GM12878 (cell line): ENCODE results near the gene ADGRL3.

Experiments used
- CTCF ChIP-seq, 3 experiments: IDR thresholded peaks in 2 of 3; conservative IDR thresholded peaks in 1 of 3; 2 replicates each; pipeline ENCODE4 v1.5.1; 2011; ENCODE audit warnings: low read depth in 3 of 3, low read length in 3 of 3, mild to moderate bottlenecking in 3 of 3, control low read depth in 2 of 3, moderate library complexity in 2 of 3, inconsistent platforms in 1 of 3, mixed read lengths in 1 of 3; ENCODE audit not compliant: control insufficient read depth in 2 of 3, insufficient read depth in 1 of 3; ENCODE audit errors: extremely low read depth in 1 of 3
- ELK1 ChIP-seq: IDR thresholded peaks from 2 replicates; pipeline ENCODE4 v1.6.1; 2012; ENCODE audit warnings: low read depth, low read length, improper control_type of control experiment
- NR2C2 ChIP-seq: IDR thresholded peaks from 2 replicates; pipeline ENCODE4 v1.6.1; 2011; ENCODE audit warnings: borderline replicate concordance, low read depth; ENCODE audit not compliant: control insufficient read depth, insufficient read length

DNA sequence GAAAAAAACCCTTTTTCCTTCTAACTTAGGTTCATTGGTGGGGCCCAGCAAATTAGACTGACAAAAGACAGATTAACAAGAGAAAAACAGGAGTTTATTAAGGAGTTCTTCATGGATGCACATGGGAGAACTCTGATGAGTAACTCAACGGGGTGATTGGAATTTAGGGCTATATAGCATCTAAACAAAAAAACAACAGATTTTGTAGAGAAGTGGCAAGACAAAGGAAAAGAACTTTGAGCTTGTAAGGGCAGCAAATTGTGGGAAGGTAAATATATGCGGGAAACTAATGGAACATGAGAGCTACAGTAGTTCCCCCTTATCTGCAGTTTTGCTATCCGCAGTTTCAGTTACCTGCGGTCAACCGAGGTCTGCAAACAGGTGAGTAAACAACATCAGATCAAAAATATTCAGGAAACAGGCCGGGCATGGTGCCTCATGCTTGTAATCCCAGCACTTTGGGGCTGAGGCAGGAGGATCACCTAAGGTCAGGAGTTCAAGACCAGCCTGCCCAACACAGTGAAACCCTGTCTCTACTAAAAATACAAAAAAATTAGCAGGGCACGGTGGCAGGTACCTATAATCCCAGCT lies 573.6 kb downstream of the ADGRL3 start:
- TF ChIP-seq ELK1 (no peak), CTCF (IDR thresholded peaks at IDR 0.05 in 2 of 3, conservative IDR thresholded peaks at IDR 0.05 in 1 of 3; ENCODE audit: control insufficient read depth in 2 of 3, extremely low read depth in 1 of 3, insufficient read depth in 1 of 3, low read depth in 3 of 3, low read length in 3 of 3) (no peak), NR2C2 (no peak)
